Measurements from ENCODE around the gene TCAF1.
A peak's percentile ranks its signal among the peaks of the same experiment; 100 is the strongest.
"Not testable (repeated sequence)": the region's sequence is repeated elsewhere in the genome, so short reads cannot be mapped to it uniquely, and the experiment has no call there.

Gene TCAF1

DNA sequence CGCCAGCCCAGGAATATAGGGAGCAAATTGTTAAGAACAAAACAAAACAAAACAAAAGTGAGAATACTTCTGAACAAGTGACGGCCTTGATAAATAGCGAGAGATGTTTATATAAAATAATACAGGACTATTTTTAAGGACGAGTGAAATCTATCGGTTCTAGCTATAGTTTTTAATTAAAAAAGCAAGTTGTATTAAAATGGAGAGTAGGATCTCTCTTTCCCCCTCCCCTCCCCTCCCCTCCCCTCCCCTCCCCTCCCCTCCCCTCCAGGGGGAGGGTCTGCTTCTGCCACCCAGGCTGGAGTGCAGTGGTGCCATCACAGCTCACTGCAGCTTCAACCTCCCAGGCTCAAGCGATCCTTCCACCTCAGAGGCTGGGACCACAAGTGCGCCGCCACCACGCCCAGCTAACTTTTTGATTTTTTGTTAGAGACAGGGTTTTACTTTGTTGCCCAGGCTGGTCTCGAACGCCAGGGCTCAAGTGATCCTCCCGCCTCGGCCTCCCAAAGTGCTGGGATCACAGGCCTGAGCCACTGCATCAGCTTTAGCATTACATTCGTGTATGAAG is 440 bp upstream of the TCAF1 start:
- DNase-seq = no peak

- DNase-seq = peak in 1 of 2 experiments; percentile 60
Observed at GRCh38 chr7:143901332-143901667, 676 bp downstream of the TCAF1 start.

GRCh38 chr7:143900230-143900766 is 1.7 kb downstream of the TCAF1 start:
- DNase-seq = no peak

- no peak for DNase-seq
Observed at GRCh38 chr7:143898810-143899209, 3.2 kb downstream of the TCAF1 start.

- DNase-seq = no peak
Observed at GRCh38 chr7:143896667-143897066, 5.3 kb downstream of the TCAF1 start.

DNA sequence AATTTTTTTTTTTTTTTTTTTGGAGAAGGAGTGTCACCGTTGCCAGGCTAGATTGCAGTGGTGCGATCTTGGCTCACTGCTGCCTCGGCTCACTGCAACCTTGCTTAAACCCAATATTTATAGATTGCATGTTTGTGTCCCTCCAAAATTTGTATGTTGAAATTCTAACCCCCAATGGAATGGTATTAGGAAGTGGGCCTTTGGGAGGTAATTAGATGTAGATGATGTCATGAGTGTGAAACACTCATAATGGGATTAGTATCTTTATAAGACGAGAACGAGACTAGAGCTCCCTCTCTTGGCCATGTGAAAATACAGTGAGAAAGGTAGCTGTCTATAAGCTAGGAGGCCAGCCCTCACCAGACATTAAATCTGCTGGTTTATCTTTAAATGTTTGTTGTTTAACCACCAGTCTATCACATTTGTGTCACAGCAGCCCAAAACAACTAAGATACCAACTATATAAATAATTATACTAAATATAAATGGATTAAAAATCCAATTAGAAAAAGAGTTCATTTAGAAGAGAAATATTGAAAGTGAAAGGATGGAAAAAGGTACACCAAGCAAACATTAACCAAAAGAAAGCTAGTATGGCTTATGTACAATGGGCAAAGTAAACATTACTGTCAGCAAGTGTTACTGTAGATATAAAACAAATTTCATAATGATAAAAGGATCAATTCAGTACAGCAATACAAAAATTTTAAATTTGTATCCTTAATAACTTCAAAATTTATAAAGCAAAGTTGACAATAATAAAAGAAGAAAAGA is 9.3 kb downstream of the TCAF1 start:
- peak in 1 of 2 experiments; percentile 9 for DNase-seq

DNA sequence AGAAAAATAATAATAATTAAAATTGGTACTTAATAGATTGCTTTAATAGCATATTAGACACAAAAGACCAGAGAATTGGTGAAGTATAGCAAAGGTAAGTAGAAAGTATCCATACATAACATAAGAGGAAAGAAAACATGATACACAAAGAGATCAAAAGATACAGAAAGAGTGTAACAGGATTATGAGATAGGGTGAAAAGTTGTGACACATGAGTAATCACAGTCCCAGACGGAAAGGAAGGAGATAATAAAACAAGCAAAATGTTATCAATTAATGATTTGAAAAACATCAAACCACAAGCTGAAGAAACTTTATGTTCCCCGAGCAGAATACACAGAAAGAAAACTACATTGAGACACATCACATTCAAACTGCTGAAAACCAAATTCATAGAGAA is 10.5 kb downstream of the TCAF1 start:
- no peak for DNase-seq

DNA sequence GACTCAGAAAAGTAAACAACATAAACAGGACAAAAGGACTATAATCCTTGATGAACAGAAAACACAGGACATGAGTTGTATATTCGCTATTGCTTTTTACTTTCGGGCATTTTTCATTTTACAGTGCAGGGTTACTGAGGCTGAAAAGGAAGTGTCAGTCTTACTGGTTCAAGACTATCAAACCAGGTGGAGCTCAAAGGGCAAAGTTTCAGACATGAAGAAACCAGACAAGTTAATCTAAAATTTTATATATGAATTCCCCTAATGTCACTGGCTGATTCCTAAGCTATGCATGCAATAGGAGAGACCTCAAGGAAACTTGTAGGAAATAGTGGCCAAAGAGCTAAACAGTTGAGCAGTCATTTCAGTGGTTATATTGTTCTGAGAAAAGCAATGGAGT is 11.4 kb downstream of the TCAF1 start:
- DNase-seq = no peak

DNA sequence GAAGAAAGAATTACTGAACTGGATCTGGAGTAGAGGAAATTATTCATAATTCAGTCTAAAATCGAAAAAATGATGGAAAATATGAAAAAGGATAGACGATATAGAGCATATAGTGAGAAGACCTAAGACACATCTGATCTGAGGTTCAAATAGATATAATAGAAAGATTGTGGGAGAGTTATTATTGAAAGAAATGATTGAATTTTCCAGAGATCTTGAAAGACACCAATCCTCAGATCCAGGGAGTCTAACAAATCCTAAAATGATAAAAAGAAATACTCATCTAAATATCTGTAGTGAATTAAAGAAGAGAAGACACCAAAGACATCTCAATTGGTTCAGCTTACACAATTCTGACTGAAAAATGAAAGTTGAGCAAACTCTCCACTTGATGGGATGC is 12.9 kb downstream of the TCAF1 start:
- DNase-seq = no peak

GRCh38 chr7:143886826-143887477 is 15.0 kb downstream of the TCAF1 start:
- no peak for DNase-seq

DNA sequence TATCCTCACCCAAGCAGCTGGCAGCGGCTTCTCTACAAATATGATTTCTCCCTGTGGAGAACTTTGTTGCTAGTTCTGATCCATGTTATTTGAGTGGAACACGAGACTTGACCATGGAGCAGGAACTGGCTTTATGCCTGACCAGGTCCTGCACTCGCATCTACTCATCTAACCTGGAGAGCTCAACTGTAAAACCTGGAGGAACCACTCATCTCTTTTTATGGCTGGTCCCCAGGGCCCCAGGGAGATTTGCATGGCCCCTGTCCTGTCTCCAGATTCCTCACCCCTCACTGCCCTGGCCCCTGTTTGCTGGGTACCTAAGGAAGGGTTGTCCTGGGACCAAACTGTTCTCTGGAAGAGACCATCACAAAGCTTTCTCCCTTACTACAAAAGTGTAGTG is 16.0 kb downstream of the TCAF1 start:
- DNase-seq = no peak

DNA sequence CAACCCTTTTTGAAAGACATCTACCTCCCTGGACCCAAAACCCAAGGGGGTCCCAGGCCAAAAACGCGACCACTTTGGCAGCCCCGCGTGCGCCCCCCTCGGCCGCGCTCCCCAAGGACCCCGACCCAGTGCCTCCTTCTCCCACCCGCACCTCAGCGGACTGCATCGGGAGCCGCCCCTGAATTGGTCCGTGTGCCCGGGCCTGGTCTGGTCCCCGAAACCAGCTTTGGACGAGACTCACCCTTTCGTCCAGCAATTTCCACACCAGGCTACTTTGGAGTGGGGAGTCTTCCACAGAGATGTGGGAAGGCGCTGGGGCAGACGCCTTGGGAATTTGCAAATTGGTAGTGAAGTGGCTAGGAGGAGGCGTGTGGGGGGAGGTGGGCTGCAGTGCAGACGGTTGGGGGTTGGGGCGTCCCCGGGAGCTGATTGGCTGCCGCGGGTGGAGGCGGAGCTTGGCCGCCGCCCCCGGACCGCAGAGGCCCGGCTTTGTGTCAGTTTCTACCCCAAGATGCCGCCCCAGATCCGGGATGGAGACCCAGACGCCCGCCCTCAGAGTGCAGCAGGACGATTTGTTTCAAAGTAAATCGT is 16.9 kb downstream of the TCAF1 start:
- DNase-seq = no peak

DNA sequence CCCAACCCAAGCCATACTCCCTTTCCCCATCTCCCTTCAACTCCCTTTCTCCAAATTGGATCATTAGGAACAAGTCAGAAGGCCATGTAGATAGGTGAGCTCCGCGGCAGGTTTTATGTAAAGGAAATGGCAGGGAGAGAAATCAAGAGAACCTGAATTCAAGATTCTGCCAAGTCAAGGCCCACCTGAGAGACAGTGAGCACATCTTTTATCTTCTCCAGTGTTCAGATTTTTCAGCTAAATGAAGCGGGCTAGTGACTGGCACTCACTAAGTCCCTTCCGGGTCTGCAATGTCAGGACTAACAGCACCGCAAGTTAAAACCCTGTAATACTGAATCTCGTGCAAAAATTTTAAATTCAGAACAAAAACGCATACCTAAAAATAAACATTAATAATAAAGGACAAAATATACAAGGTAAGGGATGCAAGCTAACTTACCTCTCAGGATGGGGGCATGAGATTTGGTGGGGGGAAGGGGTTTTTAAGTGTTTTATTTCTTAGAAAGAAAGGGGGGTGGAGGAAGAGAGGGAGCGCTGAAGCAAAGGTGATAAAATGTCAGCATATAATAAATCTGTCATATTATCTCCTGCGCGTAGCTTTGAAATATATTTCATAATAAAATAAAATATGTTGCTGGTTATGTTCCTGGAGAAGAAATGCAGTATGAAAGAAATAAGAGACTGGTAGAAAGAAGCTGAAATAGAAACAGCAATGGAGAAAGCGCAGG is 17.6 kb downstream of the TCAF1 start:
- no peak for DNase-seq

- no peak for DNase-seq
Observed at GRCh38 chr7:143882604-143883078, 19.3 kb downstream of the TCAF1 start.

GRCh38 chr7:143882020-143882603 is 19.9 kb downstream of the TCAF1 start:
- no peak for DNase-seq

- DNase-seq = no peak
Observed at GRCh38 chr7:143878884-143879283, 23.1 kb downstream of the TCAF1 start.

- no peak for DNase-seq
Observed at GRCh38 chr7:143877098-143877497, 24.9 kb downstream of the TCAF1 start.

DNA sequence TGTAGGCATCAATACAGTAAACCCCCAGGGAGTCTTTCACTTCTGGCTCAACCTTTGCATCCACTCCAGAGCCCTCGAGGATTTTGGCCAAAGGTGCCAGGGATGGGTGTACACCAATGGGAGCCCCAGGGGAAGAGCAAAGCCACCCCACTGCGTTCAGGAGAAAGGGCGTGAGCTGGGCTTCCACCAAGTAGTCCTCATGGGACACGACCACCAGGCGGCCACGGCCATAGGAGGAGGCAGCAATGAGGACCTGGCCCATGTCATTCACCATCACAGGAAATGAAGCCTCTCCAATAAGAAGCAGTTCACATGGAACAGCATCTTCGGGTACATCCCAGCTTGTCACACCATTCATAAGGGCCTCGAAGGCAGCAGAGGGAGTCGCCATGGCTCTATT is 25.8 kb downstream of the TCAF1 start:
- no peak for DNase-seq

- DNase-seq = not testable (repeated sequence)
Observed at GRCh38 chr7:143873242-143873641, 28.7 kb downstream of the TCAF1 start.

- DNase-seq = not testable (repeated sequence)
Observed at GRCh38 chr7:143871534-143871933, 30.4 kb downstream of the TCAF1 start.

GRCh38 chr7:143857994-143858393 is 44.0 kb downstream of the TCAF1 start:
- DNase-seq = not testable (repeated sequence)

GRCh38 chr7:143855443-143855842 is 46.5 kb downstream of the TCAF1 start:
- not testable (repeated sequence) for DNase-seq

Data from SW 1271 (cell line).